CD14-positive monocyte (primary cell): ENCODE results near the gene TAL2. TPM values are rescaled to one million over a fixed set of nuclear protein-coding genes. Genes with fewer than 3 reads are reported as not detected.

Source experiments
- DNase-seq, 3 donors: peaks; one replicate each; pipeline ENCODE4 v3.0.0-alpha.2; 2011 to 2022
- H2AFZ ChIP-seq: 2 replicates; pipeline ENCODE4 v1.6.0; 2012; ENCODE audit warnings: mild to moderate bottlenecking, low read depth, low read length, inconsistent platforms; ENCODE audit not compliant: insufficient read depth, poor library complexity, severe bottlenecking
- H3K27ac ChIP-seq, 2 donors: 1 replicate in 1 of 2; 2 replicates in 1 of 2; pipeline ENCODE4 v1.5.1; 2012 to 2013; ENCODE audit warnings: low read length in 2 of 2, control low read depth in 1 of 2, inconsistent platforms in 1 of 2, low read depth in 1 of 2, mild to moderate bottlenecking in 1 of 2
- H3K27me3 ChIP-seq, 2 donors: one replicate each; pipeline versions ENCODE4 v1.6.0 to v1.6.1; 2011 to 2013; ENCODE audit warnings: low read length in 2 of 2; ENCODE audit not compliant: control insufficient read depth in 2 of 2, insufficient read depth in 2 of 2
- H3K36me3 ChIP-seq, 2 donors: replicated peaks in 1 of 2; 1 replicate in 1 of 2; 2 replicates in 1 of 2; pipeline versions ENCODE4 v1.5.1 to v1.6.1; 2012 to 2013; ENCODE audit warnings: low read length in 2 of 2, control low read depth in 1 of 2, inconsistent platforms in 1 of 2, mild to moderate bottlenecking in 1 of 2; ENCODE audit not compliant: insufficient read depth in 2 of 2, control insufficient read depth in 1 of 2
- H3K4me1 ChIP-seq, 2 donors: 1 replicate in 1 of 2; 2 replicates in 1 of 2; pipeline versions ENCODE4 v1.5.1 to v1.6.1; 2012 to 2013; ENCODE audit warnings: low read length in 2 of 2, control low read depth in 1 of 2, inconsistent platforms in 1 of 2, mild to moderate bottlenecking in 1 of 2, moderate library complexity in 1 of 2; ENCODE audit not compliant: insufficient read depth in 2 of 2, control insufficient read depth in 1 of 2
- H3K4me2 ChIP-seq: replicated peaks from 2 replicates; pipeline ENCODE3; 2012; ENCODE audit warnings: low read length, moderate library complexity, mild to moderate bottlenecking; ENCODE audit not compliant: poor library complexity, severe bottlenecking; ENCODE audit errors: extremely low read depth
- H3K4me3 ChIP-seq, 3 experiments: fragments of 200-600 bp in 1 of 3; sonication (generic) in 1 of 3; replicated peaks in 1 of 3; 1 replicate in 2 of 3; 2 replicates in 1 of 3; pipeline ENCODE4 v1.5.1; 2011 to 2013; ENCODE audit warnings: low read length in 3 of 3, mild to moderate bottlenecking in 3 of 3, control low read depth in 2 of 3, low read depth in 2 of 3, inconsistent platforms in 1 of 3, moderate library complexity in 1 of 3
- H3K79me2 ChIP-seq: 2 replicates; pipeline ENCODE4 v1.6.0; 2012; ENCODE audit warnings: mild to moderate bottlenecking, control low read depth, inconsistent platforms, low read length, moderate library complexity; ENCODE audit not compliant: insufficient read depth
- H3K9ac ChIP-seq: 2 replicates; pipeline ENCODE4 v1.6.0; 2017; ENCODE audit warnings: low read length, mild to moderate bottlenecking; ENCODE audit not compliant: insufficient read depth, poor library complexity, severe bottlenecking
- H3K9me3 ChIP-seq, 2 donors: replicated peaks in 1 of 2; 1 replicate in 1 of 2; 2 replicates in 1 of 2; pipeline versions ENCODE4 v1.5.1 to v1.6.1; 2012 to 2013; ENCODE audit warnings: low read length in 2 of 2, control low read depth in 1 of 2; ENCODE audit not compliant: control insufficient read depth in 1 of 2, insufficient read depth in 1 of 2
- H4K20me1 ChIP-seq: 2 replicates; pipeline ENCODE4 v1.6.0; 2012; ENCODE audit warnings: mild to moderate bottlenecking, low read length, control low read depth, moderate library complexity; ENCODE audit not compliant: insufficient read depth
- H3K27ac Mint-ChIP-seq, 7 donors: one replicate each; pipeline ENCODE4 v1.8.0; 2020; ENCODE audit warnings: mild to moderate bottlenecking in 7 of 7, mixed read lengths in 7 of 7, moderate library complexity in 6 of 7, inconsistent platforms in 2 of 7
- H3K27me3 Mint-ChIP-seq, 3 donors: one replicate each; pipeline ENCODE4 v1.8.0; 2021 to 2022; ENCODE audit warnings: low read depth in 3 of 3, mild to moderate bottlenecking in 3 of 3, mixed read lengths in 3 of 3, moderate library complexity in 3 of 3, inconsistent platforms in 1 of 3
- H3K36me3 Mint-ChIP-seq, 2 donors: one replicate each; pipeline ENCODE4 v1.8.0; 2020; ENCODE audit warnings: mixed read lengths in 2 of 2, inconsistent platforms in 1 of 2, mild to moderate bottlenecking in 1 of 2
- H3K4me1 Mint-ChIP-seq: one replicate; pipeline ENCODE4 v1.8.0; 2020; ENCODE audit warnings: mild to moderate bottlenecking, mixed read lengths
- H3K4me3 Mint-ChIP-seq, 2 donors: one replicate each; pipeline ENCODE4 v1.8.0; 2020; ENCODE audit warnings: mild to moderate bottlenecking in 2 of 2, mixed read lengths in 2 of 2, moderate library complexity in 1 of 2
- H3K9me3 Mint-ChIP-seq, 7 donors: one replicate each; pipeline ENCODE4 v1.8.0; 2020 to 2022; ENCODE audit warnings: mixed read lengths in 7 of 7, mild to moderate bottlenecking in 6 of 7, moderate library complexity in 6 of 7, inconsistent platforms in 2 of 7
- WGBS: methylation state at CpG from one replicate; pipeline ENCODE4 v1.1.5; 2013; ENCODE audit warnings: missing lambda C conversion rate; ENCODE audit not compliant: insufficient coverage; 5-methylcytosine and 5-hydroxymethylcytosine counted together
- intact Hi-C, 2 donors: fragments of 100-400 bp; cut with micrococcal nuclease; formaldehyde crosslinking; loops; one replicate each; pipeline versions ENCODE4 v1.15.0 to v1.15.1; 2023
- polyA plus RNA-seq, 3 donors: library from polyadenylated mRNA; depleted of rRNA in 1 of 3; unstranded in 2 of 3; stranded (reverse) in 1 of 3; fragments of 300-500 nt in 2 of 3; fragments of >200 nt in 1 of 3; fragmentation: Illumina TruSeq in 2 of 3; gene quantifications; 1 replicate in 2 of 3; 2 replicates in 1 of 3; pipeline ENCODE4 v1.2.3, GENCODE V29; 2012 to 2021
- TF ChIP-seq, protein P1 (sequence below): fragments of 200-600 bp; IDR thresholded peaks from one replicate; pipeline ENCODE4 v1.8.0; 2022; ENCODE audit warnings: antibody characterized with exemption, mild to moderate bottlenecking

Gene TAL2
- polyA plus RNA-seq, 3 donors, result not detected

DNA sequence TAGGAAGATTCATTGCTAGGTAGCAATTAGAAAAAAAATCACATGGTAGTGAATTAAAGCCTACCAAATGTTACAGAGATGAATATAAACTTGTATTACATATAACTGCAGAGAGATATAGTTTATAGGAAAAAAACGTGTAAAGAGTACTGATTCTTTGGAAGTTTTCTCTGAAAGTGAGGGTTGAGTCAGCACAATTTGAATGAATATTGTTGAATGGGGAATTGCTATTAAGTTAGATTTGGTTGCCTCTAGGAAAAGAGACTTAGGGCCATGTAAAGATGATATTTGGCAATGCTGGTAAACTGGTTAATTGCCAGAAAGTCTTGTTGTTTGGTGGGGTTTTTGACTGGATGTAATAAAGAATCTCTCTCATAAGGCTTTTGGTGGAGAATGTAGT is 37.2 kb upstream of the TAL2 start:
- Histone ChIP-seq H3K4me1 (no peaks in the 10 kb centered on the region), H3K27me3 (no peaks in the 10 kb centered on the region), H4K20me1 (no peaks in the 10 kb centered on the region), H3K79me2 (no peaks in the 10 kb centered on the region), H2AFZ (no peak overlapping the region), H3K27ac (no peak overlapping the region), H3K4me3 (no peak overlapping the region), H3K9ac (no peak overlapping the region), H3K9me3 (no peaks in the 10 kb centered on the region), H3K4me2 (no peak overlapping the region), H3K36me3 (no peaks in the 10 kb centered on the region)
- no peak overlapping the region for H3K4me3 Mint-ChIP-seq
- 100% methylated on average over 1 of the region's 1 CpG for WGBS
- H3K36me3 Mint-ChIP-seq, result peaks cover 15 to 16% of the 10 kb centered on the region in 2 donors
- H3K27me3 Mint-ChIP-seq, result no peaks in the 10 kb centered on the region
- no peak for DNase-seq
- TF ChIP-seq, protein P1, sequence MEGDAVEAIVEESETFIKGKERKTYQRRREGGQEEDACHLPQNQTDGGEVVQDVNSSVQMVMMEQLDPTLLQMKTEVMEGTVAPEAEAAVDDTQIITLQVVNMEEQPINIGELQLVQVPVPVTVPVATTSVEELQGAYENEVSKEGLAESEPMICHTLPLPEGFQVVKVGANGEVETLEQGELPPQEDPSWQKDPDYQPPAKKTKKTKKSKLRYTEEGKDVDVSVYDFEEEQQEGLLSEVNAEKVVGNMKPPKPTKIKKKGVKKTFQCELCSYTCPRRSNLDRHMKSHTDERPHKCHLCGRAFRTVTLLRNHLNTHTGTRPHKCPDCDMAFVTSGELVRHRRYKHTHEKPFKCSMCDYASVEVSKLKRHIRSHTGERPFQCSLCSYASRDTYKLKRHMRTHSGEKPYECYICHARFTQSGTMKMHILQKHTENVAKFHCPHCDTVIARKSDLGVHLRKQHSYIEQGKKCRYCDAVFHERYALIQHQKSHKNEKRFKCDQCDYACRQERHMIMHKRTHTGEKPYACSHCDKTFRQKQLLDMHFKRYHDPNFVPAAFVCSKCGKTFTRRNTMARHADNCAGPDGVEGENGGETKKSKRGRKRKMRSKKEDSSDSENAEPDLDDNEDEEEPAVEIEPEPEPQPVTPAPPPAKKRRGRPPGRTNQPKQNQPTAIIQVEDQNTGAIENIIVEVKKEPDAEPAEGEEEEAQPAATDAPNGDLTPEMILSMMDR, result no peak
- H3K27ac Mint-ChIP-seq, result no peak overlapping the region
- peaks cover 0 to 2% (median 0%) of the 10 kb centered on the region in 7 donors for H3K9me3 Mint-ChIP-seq
- no peaks in the 10 kb centered on the region for H3K4me1 Mint-ChIP-seq
- intact Hi-C loops, result no loop called here

DNA sequence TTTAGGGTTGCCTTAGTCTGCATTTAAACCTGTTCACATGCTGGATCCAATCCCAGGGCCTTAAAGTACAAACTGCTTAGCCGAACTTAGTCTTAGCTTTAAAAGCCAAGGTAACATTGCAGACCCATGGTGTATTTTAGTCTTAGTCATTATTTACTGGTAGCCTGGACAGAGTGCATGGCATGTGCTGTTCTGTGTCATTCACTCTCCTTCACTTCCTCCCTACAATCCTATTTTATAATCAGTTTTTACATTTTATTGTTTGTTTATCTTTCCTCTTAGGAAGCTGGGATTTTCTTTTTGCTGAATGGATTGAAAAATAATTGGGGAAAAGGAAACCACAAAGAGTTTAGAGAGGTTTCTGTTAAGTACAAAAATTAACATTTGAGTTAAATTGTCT is 29.4 kb upstream of the TAL2 start:
- no peaks in the 10 kb centered on the region for H3K4me1 Mint-ChIP-seq
- no peak overlapping the region for H2AFZ ChIP-seq
- intact Hi-C loops, result no loop called here
- no peaks in the 10 kb centered on the region for H3K9me3 ChIP-seq
- H3K36me3 ChIP-seq, result peaks cover 2 to 13% of the 10 kb centered on the region in 2 donors
- H3K27ac ChIP-seq, result no peak overlapping the region
- H3K4me2 ChIP-seq, result no peak overlapping the region
- no CpG with 5 or more reads among the region's 1 CpG for WGBS
- no peaks in the 10 kb centered on the region for H3K4me1 ChIP-seq
- H3K4me3 ChIP-seq, result no peak overlapping the region
- TF ChIP-seq, protein P1, result no peak
- H3K27me3 Mint-ChIP-seq, result no peaks in the 10 kb centered on the region
- H3K4me3 Mint-ChIP-seq, result no peak overlapping the region
- H3K36me3 Mint-ChIP-seq, result peaks cover 10 to 16% of the 10 kb centered on the region in 2 donors
- no peak overlapping the region for H3K27ac Mint-ChIP-seq
- H3K79me2 ChIP-seq, result no peaks in the 10 kb centered on the region
- no peak overlapping the region for H3K9ac ChIP-seq
- peaks cover 0 to 3% (median 0%) of the 10 kb centered on the region in 7 donors for H3K9me3 Mint-ChIP-seq
- no peak for DNase-seq
- no peaks in the 10 kb centered on the region for H4K20me1 ChIP-seq
- H3K27me3 ChIP-seq, result no peaks in the 10 kb centered on the region
